B cell (primary cell): ENCODE results near the gene F2R. TPM values are rescaled to one million over a fixed set of nuclear protein-coding genes. Genes with fewer than 3 reads are reported as not detected.

Experiments used
- ATAC-seq: fragments of 200-7000 bp; cut with Tn5 transposase; one replicate; pipeline ENCODE4 v1.10.0; 2021; ENCODE audit warnings: low read depth, mild to moderate bottlenecking, moderate number of reproducible peaks, moderate library complexity
- CTCF ChIA-PET: fragments of 350-600 bp; sonication (Branson Sonifier 250); formaldehyde crosslinking; loops from one replicate; lab custom pipeline; 2021; ENCODE audit warnings: antibody characterized with exemption, inconsistent platforms; lab: Charles Lee
- POLR2A ChIA-PET: fragments of 350-600 bp; sonication (Branson Sonifier 250); formaldehyde crosslinking; loops from one replicate; lab custom pipeline; 2021; ENCODE audit warnings: antibody characterized with exemption; lab: Charles Lee
- DNase-seq: peaks from one replicate; pipeline ENCODE4 v3.0.0; 2013
- H2AFZ ChIP-seq: 2 replicates; pipeline ENCODE4 v1.6.1; 2012; ENCODE audit warnings: mild to moderate bottlenecking, low read depth, low read length; ENCODE audit not compliant: insufficient read depth, poor library complexity, severe bottlenecking
- H3K27ac ChIP-seq, 2 donors: 1 replicate in 1 of 2; 2 replicates in 1 of 2; pipeline ENCODE4 v1.5.1; 2012 to 2013; ENCODE audit warnings: low read length in 2 of 2, mild to moderate bottlenecking in 2 of 2, moderate library complexity in 1 of 2
- H3K27me3 ChIP-seq, 4 experiments: fragments of 200-600 bp in 1 of 4; sonication (generic) in 1 of 4; replicated peaks in 1 of 4; 1 replicate in 2 of 4; 2 replicates in 2 of 4; pipeline versions ENCODE4 v1.6.1 to v1.7.0; 2013 to 2016; ENCODE audit warnings: low read length in 3 of 4, mild to moderate bottlenecking in 2 of 4, mixed read lengths in 1 of 4, moderate library complexity in 1 of 4; ENCODE audit not compliant: insufficient read depth in 4 of 4, control insufficient read depth in 3 of 4; ENCODE audit errors: control extremely low read depth in 1 of 4
- H3K36me3 ChIP-seq, 2 experiments: replicated peaks in 1 of 2; 1 replicate in 1 of 2; 2 replicates in 1 of 2; pipeline versions ENCODE4 v1.6.1 to v1.7.1; 2013; ENCODE audit warnings: low read length in 1 of 2; ENCODE audit not compliant: insufficient read depth in 2 of 2, control insufficient read depth in 1 of 2; ENCODE audit errors: control extremely low read depth in 1 of 2, extremely low read depth in 1 of 2
- H3K4me1 ChIP-seq, 2 donors: fragments of 200-600 bp in 1 of 2; sonication (generic) in 1 of 2; 1 replicate in 1 of 2; 2 replicates in 1 of 2; pipeline versions ENCODE4 v1.5.1 to v1.6.1; 2013 to 2017; ENCODE audit warnings: low read length in 2 of 2; ENCODE audit not compliant: control insufficient read depth in 2 of 2, insufficient read depth in 2 of 2
- H3K4me2 ChIP-seq: replicated peaks from 2 replicates; pipeline ENCODE3; 2012; ENCODE audit warnings: mild to moderate bottlenecking, low read depth, low read length; ENCODE audit not compliant: poor library complexity, severe bottlenecking
- H3K4me3 ChIP-seq, 5 experiments: fragments of 200-600 bp in 1 of 5; sonication (generic) in 1 of 5; 1 replicate in 3 of 5; 2 replicates in 2 of 5; pipeline versions ENCODE4 v1.5.1 to v1.7.0; 2011 to 2016; ENCODE audit warnings: low read length in 4 of 5, mild to moderate bottlenecking in 4 of 5, low read depth in 2 of 5, control low read depth in 1 of 5, moderate library complexity in 1 of 5; ENCODE audit not compliant: insufficient read depth in 1 of 5; ENCODE audit errors: control extremely low read depth in 1 of 5, extremely low read depth in 1 of 5
- H3K79me2 ChIP-seq: fragments of 200-600 bp; sonication (generic); one replicate; pipeline ENCODE4 v1.6.0; 2016; ENCODE audit warnings: low read length; ENCODE audit not compliant: control insufficient read depth, insufficient read depth
- H3K9ac ChIP-seq: fragments of 200-600 bp; sonication (generic); 2 replicates; pipeline ENCODE4 v1.6.1; 2017; ENCODE audit warnings: mild to moderate bottlenecking, low read length, moderate library complexity
- H3K9me3 ChIP-seq, 3 donors: one replicate each; pipeline versions ENCODE4 v1.6.1 to v1.7.1; 2013; ENCODE audit warnings: low read length in 2 of 3; ENCODE audit not compliant: control insufficient read depth in 2 of 3, insufficient read depth in 1 of 3; ENCODE audit errors: control extremely low read depth in 1 of 3
- H4K20me1 ChIP-seq: 2 replicates; pipeline ENCODE4 v1.6.0; 2012; ENCODE audit warnings: mild to moderate bottlenecking, low read length; ENCODE audit not compliant: insufficient read depth, control insufficient read depth, poor library complexity, severe bottlenecking
- H3K27ac Mint-ChIP-seq: one replicate; pipeline ENCODE4 v1.8.0; 2021; ENCODE audit warnings: mixed read lengths
- H3K27me3 Mint-ChIP-seq: one replicate; pipeline ENCODE4 v1.8.0; 2021; ENCODE audit warnings: mixed read lengths
- H3K4me1 Mint-ChIP-seq: one replicate; pipeline ENCODE4 v1.8.0; 2021; ENCODE audit warnings: mixed read lengths
- H3K4me3 Mint-ChIP-seq: one replicate; pipeline ENCODE4 v1.8.0; 2021; ENCODE audit warnings: mixed read lengths
- H3K9me3 Mint-ChIP-seq: one replicate; pipeline ENCODE4 v1.8.0; 2022; ENCODE audit warnings: mixed read lengths; ENCODE audit not compliant: insufficient read depth
- CTCF ChIP-seq: fragments of 200-600 bp; IDR thresholded peaks from one replicate; pipeline ENCODE4 v1.8.0; 2022; ENCODE audit warnings: antibody characterized with exemption, mild to moderate bottlenecking
- EZH2 ChIP-seq: IDR thresholded peaks from 2 replicates; pipeline ENCODE4 v1.6.1; 2012; ENCODE audit warnings: borderline replicate concordance, low read depth, mild to moderate bottlenecking, moderate library complexity, low read length; ENCODE audit not compliant: insufficient read depth, poor library complexity, severe bottlenecking
- WGBS: methylation state at CpG from one replicate; pipeline ENCODE4 v1.1.5; 2013; ENCODE audit warnings: missing lambda C conversion rate; ENCODE audit not compliant: insufficient coverage; 5-methylcytosine and 5-hydroxymethylcytosine counted together
- intact Hi-C: fragments of 100-400 bp; cut with micrococcal nuclease; formaldehyde crosslinking; loops from one replicate; pipeline ENCODE4 v1.10.0; 2022
- polyA plus RNA-seq: library from polyadenylated mRNA; depleted of rRNA; stranded (reverse); fragments of >200 nt; gene quantifications from 2 replicates; pipeline ENCODE4 v1.2.3, GENCODE V29; 2012
- total RNA-seq, 2 donors: library from RNA; stranded (reverse); fragments of 120-200 nt in 1 of 2; gene quantifications; 1 replicate in 1 of 2; 2 replicates in 1 of 2; pipeline versions ENCODE4 v1.2.3 to v1.2.4, GENCODE V29; 2013 to 2022

F2R gene
- total and polyA plus RNA-seq, 2 donors (not counting 1 experiment from before 2014, with no cell fraction given): 0.25 to 1.4 TPM

GRCh38 chr5:76764374-76764773 lies 48.4 kb downstream of the F2R start:
- peaks cover 8% of the 10 kb centered on the region for H3K27me3 Mint-ChIP-seq
- H3K27ac ChIP-seq: no peak overlapping the region
- no peak overlapping the region for H3K4me3 ChIP-seq
- TF ChIP-seq EZH2: no peak
- no peak for TF ChIP-seq CTCF
- H3K9ac ChIP-seq: no peak overlapping the region
- no peaks in the 10 kb centered on the region for H3K27me3 ChIP-seq
- 0% methylated on average over 1 of the region's 3 CpGs for WGBS
- no peaks in the 10 kb centered on the region for H3K9me3 ChIP-seq
- intact Hi-C loops: no loop called here
- ChIA-PET CTCF (no interaction called here), POLR2A (interaction anchor here (0.6 kb wide), 1 partner anchor 1350 kb away, joined by 3 read pairs; no protein-coding TSS in a partner anchor)
- no peaks in the 10 kb centered on the region for H3K36me3 ChIP-seq
- ATAC-seq (no peak), DNase-seq (no peak)
- H3K4me2 ChIP-seq: no peak overlapping the region
- H4K20me1 ChIP-seq: no peaks in the 10 kb centered on the region
- H3K27ac Mint-ChIP-seq: no peak overlapping the region
- H3K4me1 Mint-ChIP-seq: no peaks in the 10 kb centered on the region
- H3K9me3 Mint-ChIP-seq: no peaks in the 10 kb centered on the region
- no peaks in the 10 kb centered on the region for H3K4me1 ChIP-seq
- no peak overlapping the region for H3K4me3 Mint-ChIP-seq
- no peak overlapping the region for H2AFZ ChIP-seq
- H3K79me2 ChIP-seq: no peaks in the 10 kb centered on the region

GRCh38 chr5:76765249-76765648 lies 49.3 kb downstream of the F2R start:
- Mint-ChIP-seq H3K27me3 (peaks cover 5% of the 10 kb centered on the region), H3K4me3 (no peak overlapping the region), H3K4me1 (no peaks in the 10 kb centered on the region), H3K27ac (no peak overlapping the region), H3K9me3 (no peaks in the 10 kb centered on the region)
- Histone ChIP-seq H2AFZ (no peak overlapping the region), H3K27ac (no peak overlapping the region), H3K4me3 (no peak overlapping the region), H4K20me1 (no peaks in the 10 kb centered on the region), H3K9ac (no peak overlapping the region), H3K9me3 (no peaks in the 10 kb centered on the region), H3K27me3 (no peaks in the 10 kb centered on the region), H3K79me2 (no peaks in the 10 kb centered on the region), H3K36me3 (no peaks in the 10 kb centered on the region), H3K4me2 (no peak overlapping the region), H3K4me1 (no peaks in the 10 kb centered on the region)
- WGBS: no CpG with 5 or more reads among the region's 3 CpGs
- intact Hi-C loops: no loop called here
- CTCF ChIA-PET: no interaction called here
- POLR2A ChIA-PET: interaction anchor here (0.6 kb wide), 1 partner anchor 1351 kb away, joined by 3 read pairs; no protein-coding TSS in a partner anchor
- DNase-seq (no peak), ATAC-seq (no peak)
- no peak for TF ChIP-seq CTCF
- no peak for TF ChIP-seq EZH2
